DOHH2 (cell line): ENCODE measurements around the gene MBLAC1.

Experiments
- H3F3A ChIP-seq: fragments of 200-600 bp; sonication (generic), shearing (Covaris generic); 2 replicates; pipeline ENCODE4 v1.6.0; 2016; ENCODE audit warnings: antibody characterized with exemption, mild to moderate bottlenecking; ENCODE audit not compliant: control insufficient read depth, insufficient read depth
- H3K27ac ChIP-seq: fragments of 200-600 bp; sonication (generic); 2 replicates; pipeline ENCODE4 v1.5.1; 2014; ENCODE audit warnings: low read depth, mild to moderate bottlenecking, low read length, moderate library complexity
- H3K27me3 ChIP-seq: fragments of 200-600 bp; sonication (generic); 2 replicates; pipeline ENCODE4 v1.6.1; 2014; ENCODE audit warnings: mild to moderate bottlenecking, low read length, mixed read lengths; ENCODE audit not compliant: control insufficient read depth
- H3K36me3 ChIP-seq: fragments of 200-600 bp; sonication (generic); 2 replicates; pipeline ENCODE4 v1.6.1; 2014; ENCODE audit warnings: mild to moderate bottlenecking, low read length, moderate library complexity, mixed read lengths; ENCODE audit not compliant: control insufficient read depth
- H3K4me1 ChIP-seq: fragments of 200-600 bp; sonication (generic); 2 replicates; pipeline ENCODE4 v1.6.1; 2014; ENCODE audit warnings: mild to moderate bottlenecking, low read length, mixed read lengths; ENCODE audit not compliant: control insufficient read depth
- H3K4me2 ChIP-seq: fragments of 200-600 bp; sonication (generic); 2 replicates; pipeline ENCODE4 v1.6.0; 2014; ENCODE audit warnings: mild to moderate bottlenecking, low read length, moderate library complexity
- H3K4me3 ChIP-seq: fragments of 200-600 bp; sonication (generic); 2 replicates; pipeline ENCODE4 v1.5.1; 2014; ENCODE audit warnings: mild to moderate bottlenecking, low read length, mixed read lengths
- H3K79me2 ChIP-seq: fragments of 200-600 bp; sonication (generic); 2 replicates; pipeline ENCODE4 v1.6.1; 2014; ENCODE audit warnings: mild to moderate bottlenecking, low read length, mixed read lengths; ENCODE audit not compliant: control insufficient read depth
- H3K9me2 ChIP-seq: fragments of 200-600 bp; sonication (generic); replicated peaks from 2 replicates; pipeline ENCODE4 v1.6.1; 2014; ENCODE audit warnings: mild to moderate bottlenecking, low read length, mixed read lengths; ENCODE audit not compliant: control insufficient read depth
- H3K9me3 ChIP-seq: fragments of 200-600 bp; sonication (generic); 2 replicates; pipeline ENCODE4 v1.6.1; 2014; ENCODE audit warnings: antibody characterized with exemption, low read length, mixed read lengths; ENCODE audit not compliant: control insufficient read depth, insufficient read depth
- H4K20me1 ChIP-seq: fragments of 200-600 bp; sonication (generic); 2 replicates; pipeline ENCODE4 v1.6.0; 2014; ENCODE audit warnings: low read depth, mild to moderate bottlenecking, antibody characterized with exemption, low read length, moderate library complexity; ENCODE audit not compliant: control insufficient read depth, insufficient read depth
- CTCF ChIP-seq: fragments of 200-600 bp; sonication (generic); IDR thresholded peaks from one replicate; pipeline ENCODE4 v1.5.1; 2014; ENCODE audit warnings: antibody characterized with exemption, mild to moderate bottlenecking, low read depth, low read length; ENCODE audit not compliant: poor library complexity, severe bottlenecking
- EZH2phosphoT487 ChIP-seq: fragments of 200-600 bp; sonication (generic); IDR thresholded peaks from 2 replicates; pipeline ENCODE4 v1.6.1; 2017; ENCODE audit warnings: borderline replicate concordance, mild to moderate bottlenecking, antibody characterized with exemption, low read length, moderate library complexity, mixed read lengths

The MBLAC1 gene

GRCh38 chr7:100119970-100120732 is 6.6 kb upstream of the MBLAC1 start:
- H3K79me2 ChIP-seq, result peaks cover 49% of the 10 kb centered on the region
- H3K27ac ChIP-seq, result peak overlapping the region; percentile 62
- H3K9me2 ChIP-seq, result no peaks in the 10 kb centered on the region
- peak overlapping the region; percentile 67 for H3K4me2 ChIP-seq
- no peaks in the 10 kb centered on the region for H3K27me3 ChIP-seq
- peak overlapping the region; percentile 82 for H3K4me3 ChIP-seq
- peaks cover 23% of the 10 kb centered on the region for H3K36me3 ChIP-seq
- H4K20me1 ChIP-seq, result no peaks in the 10 kb centered on the region
- H3K9me3 ChIP-seq, result no peaks in the 10 kb centered on the region
- peaks cover 14% of the 10 kb centered on the region for H3F3A ChIP-seq
- peaks cover 33% of the 10 kb centered on the region for H3K4me1 ChIP-seq
- TF ChIP-seq CTCF (no peak), EZH2phosphoT487 (no peak)

DNA sequence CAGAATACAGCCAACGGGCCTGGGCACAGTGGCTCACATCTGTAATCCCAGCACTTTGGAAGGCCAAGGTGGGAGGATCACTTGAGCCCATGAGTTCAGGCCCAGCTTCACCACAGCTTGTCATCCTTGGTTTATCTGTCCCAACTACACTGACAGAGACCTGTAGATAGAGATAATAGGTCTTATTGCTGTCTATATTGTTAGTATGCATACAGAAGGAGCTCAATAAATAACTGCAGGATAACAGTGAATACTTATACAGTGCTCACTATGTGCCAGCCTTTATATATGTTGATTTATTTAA is 6.1 kb upstream of the MBLAC1 start:
- Histone ChIP-seq H3K36me3 (peaks cover 28% of the 10 kb centered on the region), H3K4me2 (peak overlapping the region; percentile 67), H3K9me3 (no peaks in the 10 kb centered on the region), H3K4me3 (peak overlapping the region; percentile 82), H3K27ac (peak overlapping the region; percentile 62), H3K9me2 (no peaks in the 10 kb centered on the region), H4K20me1 (no peaks in the 10 kb centered on the region), H3K79me2 (peaks cover 55% of the 10 kb centered on the region), H3K4me1 (peaks cover 38% of the 10 kb centered on the region), H3F3A (peaks cover 18% of the 10 kb centered on the region), H3K27me3 (no peaks in the 10 kb centered on the region)
- TF ChIP-seq CTCF (no peak), EZH2phosphoT487 (no peak)

DNA sequence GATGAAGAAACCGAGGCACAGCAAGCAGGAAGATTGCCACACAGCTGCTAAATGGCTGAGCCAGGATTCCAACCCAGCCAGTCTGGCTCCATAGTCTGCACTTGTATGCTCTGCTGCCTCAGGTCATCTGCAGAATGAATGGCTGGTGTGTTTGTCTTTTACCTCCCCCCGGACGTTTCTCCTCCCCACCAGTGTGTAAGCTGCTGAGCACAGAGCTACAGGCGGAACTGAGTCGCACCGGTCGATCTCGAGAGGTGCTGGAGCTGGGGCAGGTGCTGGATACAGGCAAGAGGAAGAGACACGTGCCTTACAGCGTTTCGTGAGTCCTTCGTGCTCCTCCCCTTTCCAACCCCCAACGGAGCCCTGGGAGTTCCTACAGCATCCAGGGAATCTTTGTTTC is 4.7 kb upstream of the MBLAC1 start:
- no peaks in the 10 kb centered on the region for H3K9me3 ChIP-seq
- no peak overlapping the region for H3K4me2 ChIP-seq
- no peaks in the 10 kb centered on the region for H3K9me2 ChIP-seq

More for the DNA sequence above, 4.7 kb upstream of the MBLAC1 start:
- no peak overlapping the region for H3K27ac ChIP-seq
- no peaks in the 10 kb centered on the region for H3K27me3 ChIP-seq
- TF ChIP-seq EZH2phosphoT487 (no peak), CTCF (no peak)
- H3F3A ChIP-seq, result peaks cover 26% of the 10 kb centered on the region
- H3K4me1 ChIP-seq, result peaks cover 40% of the 10 kb centered on the region
- H3K79me2 ChIP-seq, result peaks cover 64% of the 10 kb centered on the region
- no peaks in the 10 kb centered on the region for H4K20me1 ChIP-seq
- peaks cover 36% of the 10 kb centered on the region for H3K36me3 ChIP-seq
- no peak overlapping the region for H3K4me3 ChIP-seq
